Neural crest cell (in vitro differentiated cells): ENCODE measurements around the gene CYP2U1. TPM values are rescaled to one million over a fixed set of nuclear protein-coding genes. Genes with fewer than 3 reads are reported as not detected.
"Not testable (repeated sequence)": the region's sequence is repeated elsewhere in the genome, so short reads cannot be mapped to it uniquely, and the experiment has no call there.

ENCODE experiments used
- DNase-seq: peaks from one replicate; pipeline ENCODE4 v3.0.0; 2021; ENCODE audit warnings: low read depth, mixed read lengths, low spot score
- H3K27ac Mint-ChIP-seq: one replicate; pipeline ENCODE4 v1.8.0; 2021; ENCODE audit warnings: mild to moderate bottlenecking, mixed read lengths; ENCODE audit not compliant: unreplicated experiment
- H3K27me3 Mint-ChIP-seq: 2 replicates; pipeline ENCODE4 v1.8.0; 2021; ENCODE audit warnings: low read depth, mild to moderate bottlenecking, mixed read lengths
- H3K36me3 Mint-ChIP-seq: 2 replicates; pipeline ENCODE4 v1.8.0; 2021; ENCODE audit warnings: low read depth, mild to moderate bottlenecking, mixed read lengths
- H3K4me1 Mint-ChIP-seq: 2 replicates; pipeline ENCODE4 v1.8.0; 2021; ENCODE audit warnings: mixed read lengths
- H3K4me3 Mint-ChIP-seq: one replicate; pipeline ENCODE4 v1.8.0; 2021; ENCODE audit warnings: mild to moderate bottlenecking, mixed read lengths
- H3K9me3 Mint-ChIP-seq: 2 replicates; pipeline ENCODE4 v1.8.0; 2021; ENCODE audit warnings: mixed read lengths
- CTCF ChIP-seq: fragments of 200-600 bp; sonication (generic); conservative IDR thresholded peaks from 2 replicates; pipeline ENCODE4 v1.5.0; 2021; ENCODE audit warnings: antibody characterized with exemption, mild to moderate bottlenecking
- total RNA-seq: library from RNA; stranded (reverse); gene quantifications from 2 replicates; pipeline ENCODE4 v1.2.1, GENCODE V29; 2021

The CYP2U1 gene
- total RNA-seq, 1 donor from 2014 or later: 7.6 TPM

DNA sequence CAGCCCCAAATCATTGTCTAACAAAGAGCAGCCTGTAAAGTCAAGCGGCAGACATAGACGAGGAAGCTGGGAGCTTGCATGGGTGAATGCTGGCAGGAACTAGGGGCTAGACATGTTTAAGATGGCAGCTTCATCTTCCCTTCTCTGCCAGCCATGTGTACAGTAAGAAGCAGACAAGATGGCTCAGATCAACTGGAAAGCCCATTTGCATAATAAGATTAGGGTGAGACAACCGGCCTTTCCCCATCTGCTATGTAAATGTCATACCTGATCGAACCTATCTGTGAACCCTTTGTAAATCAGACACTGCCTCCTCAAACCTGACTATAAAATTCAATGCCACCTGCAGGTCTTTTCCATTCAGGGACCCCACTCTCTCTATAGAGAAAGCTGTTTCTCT lies 35.6 kb downstream of the CYP2U1 start:
- Mint-ChIP-seq H3K27ac (no peak overlapping the region), H3K4me1 (peaks cover 8% of the 10 kb centered on the region), H3K36me3 (no peaks in the 10 kb centered on the region), H3K27me3 (peaks cover 4% of the 10 kb centered on the region), H3K9me3 (peaks cover 6% of the 10 kb centered on the region), H3K4me3 (no peak overlapping the region)
- DNase-seq: no peak
- no peak for TF ChIP-seq CTCF

DNA sequence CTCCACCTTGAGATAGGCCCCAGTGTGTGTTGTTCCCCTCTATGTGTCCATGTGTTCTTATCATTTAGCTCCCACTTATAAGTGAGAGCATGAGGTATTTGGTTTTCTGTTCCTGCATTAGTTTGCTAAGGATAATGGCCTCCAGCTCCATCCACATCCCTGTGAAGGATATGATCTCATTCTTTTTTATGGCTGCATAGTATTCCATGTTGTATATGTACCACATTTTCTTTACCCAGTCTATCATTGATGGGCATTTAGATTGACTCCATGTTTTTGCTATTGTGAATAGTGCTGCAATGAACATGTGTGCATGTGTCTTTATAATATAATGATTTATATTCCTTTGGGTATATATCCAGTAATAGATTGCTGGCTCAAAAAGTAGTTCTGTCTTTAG lies 36.2 kb downstream of the CYP2U1 start:
- not testable (repeated sequence) for H3K36me3 Mint-ChIP-seq, H3K27me3 Mint-ChIP-seq, H3K4me3 Mint-ChIP-seq, DNase-seq, H3K4me1 Mint-ChIP-seq, H3K27ac Mint-ChIP-seq, H3K9me3 Mint-ChIP-seq

DNA sequence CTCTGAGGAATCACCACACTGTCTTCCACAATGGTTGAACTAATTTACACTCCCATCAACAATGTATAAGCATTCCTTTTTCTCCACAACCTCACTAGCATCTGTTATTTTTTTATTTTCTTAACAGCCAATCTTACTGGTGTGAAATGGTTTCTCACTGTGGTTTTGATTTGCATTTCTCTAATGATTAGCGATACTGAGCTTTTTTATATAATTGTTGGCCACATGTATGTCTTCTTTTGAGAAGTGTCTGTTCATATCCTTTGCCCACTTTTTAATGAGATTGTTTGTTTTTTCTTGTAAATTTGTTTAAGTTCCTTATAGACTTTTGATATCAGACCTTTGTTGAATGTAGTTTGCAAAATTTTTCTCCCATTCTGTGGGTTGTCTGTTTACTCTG lies 36.6 kb downstream of the CYP2U1 start:
- not testable (repeated sequence) for H3K36me3 Mint-ChIP-seq, H3K4me1 Mint-ChIP-seq, H3K9me3 Mint-ChIP-seq, H3K27ac Mint-ChIP-seq, H3K27me3 Mint-ChIP-seq, H3K4me3 Mint-ChIP-seq, DNase-seq

GRCh38 chr4:107970063-107970798 lies 38.9 kb downstream of the CYP2U1 start:
- H3K36me3 Mint-ChIP-seq: no peaks in the 10 kb centered on the region
- no peak for TF ChIP-seq CTCF
- no peak overlapping the region for H3K4me3 Mint-ChIP-seq
- H3K9me3 Mint-ChIP-seq: peaks cover 9% of the 10 kb centered on the region
- H3K27me3 Mint-ChIP-seq: peaks cover 4% of the 10 kb centered on the region
- H3K27ac Mint-ChIP-seq: no peak overlapping the region
- H3K4me1 Mint-ChIP-seq: peaks cover 8% of the 10 kb centered on the region
- DNase-seq: no peak

DNA sequence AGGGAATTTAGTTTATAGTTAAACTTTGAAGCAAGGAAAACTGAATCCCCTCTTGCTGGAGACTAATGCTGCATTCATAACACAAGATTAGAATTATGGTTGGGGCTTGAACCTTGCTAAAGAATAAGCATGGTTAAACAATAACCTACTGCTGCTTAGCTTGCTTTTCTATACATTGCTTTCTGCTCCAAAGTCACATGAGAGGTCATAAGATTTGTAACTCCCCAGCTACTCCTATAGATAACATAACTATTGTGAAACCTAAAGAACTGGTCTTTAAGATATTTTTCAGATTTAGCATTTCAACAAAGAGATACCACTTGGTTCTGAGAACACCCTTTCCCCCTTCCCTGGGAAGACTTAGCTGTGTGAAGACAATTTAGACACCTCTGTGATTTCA lies 41.3 kb downstream of the CYP2U1 start:
- Mint-ChIP-seq H3K27me3 (no peaks in the 10 kb centered on the region), H3K36me3 (no peaks in the 10 kb centered on the region), H3K9me3 (peaks cover 6% of the 10 kb centered on the region), H3K4me1 (peaks cover 5% of the 10 kb centered on the region), H3K27ac (no peak overlapping the region), H3K4me3 (no peak overlapping the region)
- TF ChIP-seq CTCF: no peak
- no peak for DNase-seq

DNA sequence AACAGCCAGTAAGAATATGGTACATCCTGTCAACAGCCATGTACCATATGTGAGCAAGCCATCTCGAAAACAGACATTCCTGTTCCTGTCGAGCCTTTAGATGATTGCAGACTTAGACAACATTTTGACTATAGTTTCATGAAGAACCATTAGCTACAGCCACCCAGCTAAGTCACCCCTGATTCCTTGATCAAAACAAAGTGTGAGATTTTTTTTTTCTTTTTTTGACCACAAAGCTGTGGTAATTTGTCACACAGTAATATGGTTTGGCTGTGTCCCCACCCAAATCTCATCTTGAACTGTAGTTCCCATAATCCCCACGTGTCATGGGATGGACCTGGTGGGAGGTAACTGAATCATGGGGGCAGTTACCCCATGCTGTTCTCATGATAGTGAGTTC lies 43.2 kb downstream of the CYP2U1 start:
- H3K4me1 Mint-ChIP-seq: peaks cover 5% of the 10 kb centered on the region
- no peak for TF ChIP-seq CTCF
- no peaks in the 10 kb centered on the region for H3K36me3 Mint-ChIP-seq
- no peaks in the 10 kb centered on the region for H3K27me3 Mint-ChIP-seq
- H3K9me3 Mint-ChIP-seq: peaks cover 6% of the 10 kb centered on the region
- H3K4me3 Mint-ChIP-seq: no peak overlapping the region
- DNase-seq: no peak
- H3K27ac Mint-ChIP-seq: no peak overlapping the region
